DND-41 (cell line): Measurements from ENCODE around the gene CDC123.

Experiments used
- CTCF ChIP-seq: IDR thresholded peaks from 2 replicates; pipeline ENCODE4 v1.5.1; 2012; ENCODE audit warnings: borderline replicate concordance, low read length, moderate library complexity, mild to moderate bottlenecking; ENCODE audit not compliant: poor library complexity, severe bottlenecking; ENCODE audit errors: extremely low read depth
- EZH2 ChIP-seq: IDR thresholded peaks from 3 replicates; pipeline ENCODE4 v1.6.1; 2012; ENCODE audit warnings: borderline replicate concordance, low read depth, mild to moderate bottlenecking, moderate library complexity, low read length, inconsistent platforms; ENCODE audit not compliant: severe bottlenecking

GRCh38 chr10:12235796-12236195 is 39.8 kb downstream of the CDC123 start:
- no peak for TF ChIP-seq CTCF
- no peak for TF ChIP-seq EZH2
